Transverse colon (tissue), 4 donors: Measurements from ENCODE around the gene RNF150.

Experiments
- CTCF ChIP-seq, 5 experiments: fragments of 200-600 bp in 3 of 5; fragments of 450-650 bp in 2 of 5; sonication (generic) in 3 of 5; IDR thresholded peaks; 1 replicate in 2 of 5; 2 replicates in 3 of 5; pipeline ENCODE4 v1.5.1; 2016 to 2017; ENCODE audit warnings: antibody characterized with exemption in 5 of 5, inconsistent platforms in 3 of 5, mild to moderate bottlenecking in 2 of 5, moderate library complexity in 1 of 5
- EP300 ChIP-seq: sonication (generic); formaldehyde crosslinking; IDR thresholded peaks from one replicate; pipeline ENCODE4 v1.6.1; 2017; ENCODE audit warnings: antibody characterized with exemption, low read depth
- POLR2A ChIP-seq: fragments of 450-650 bp; IDR thresholded peaks from one replicate; pipeline ENCODE4 v1.6.1; 2016; ENCODE audit warnings: antibody characterized with exemption, mild to moderate bottlenecking, moderate library complexity
- POLR2AphosphoS5 ChIP-seq, 3 donors: sonication (generic); formaldehyde crosslinking; IDR thresholded peaks; one replicate each; pipeline ENCODE4 v1.6.1; 2016; ENCODE audit warnings: antibody characterized with exemption in 3 of 3

- TF ChIP-seq CTCF (IDR thresholded peaks at IDR 0.05) (no peak), POLR2AphosphoS5 (IDR thresholded peaks at IDR 0.05) (no peak), POLR2A (no peak), EP300 (no peak)
These were observed 130.1 kb downstream of the RNF150 start for GRCh38 chr4:141003193-141003592.
